Measurements from ENCODE around the gene AHCYL2. TPM values are rescaled to one million over a fixed set of nuclear protein-coding genes. Genes with fewer than 3 reads are reported as not detected.
"Not testable (repeated sequence)": the region's sequence is repeated elsewhere in the genome, so short reads cannot be mapped to it uniquely, and the experiment has no call there.

Gene AHCYL2
- total RNA-seq, 1 experiment from 2014 or later, result 54.6 TPM

DNA sequence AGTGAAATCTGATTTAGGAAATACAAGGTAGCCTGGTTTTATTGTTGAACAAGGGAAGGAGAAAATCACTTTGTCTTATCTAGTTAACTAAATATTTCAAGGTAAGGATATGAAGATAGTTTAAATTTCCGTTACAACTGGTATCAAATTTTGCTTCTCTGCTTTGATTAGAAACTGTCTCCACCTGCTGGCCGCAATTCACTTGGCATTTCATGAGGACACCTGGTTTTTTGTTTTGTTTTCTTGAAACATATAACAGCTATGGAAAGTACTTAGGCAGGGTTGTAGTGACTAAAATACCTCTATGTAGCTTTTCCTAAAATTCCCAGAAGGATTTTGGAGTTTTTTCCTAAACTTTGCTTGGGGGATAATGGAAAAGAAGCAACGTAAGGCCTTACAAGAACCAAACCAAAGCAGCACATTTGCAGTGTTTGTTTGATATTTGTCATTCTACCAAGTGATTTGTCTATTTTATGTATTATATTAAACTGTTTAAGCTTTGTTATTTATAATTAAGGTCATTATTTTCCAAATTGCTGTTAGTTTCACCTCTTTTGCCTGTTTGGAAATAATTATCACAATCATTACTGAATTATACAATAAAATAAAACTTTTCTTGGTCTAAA lies 73.6 kb downstream of the AHCYL2 start:
- DNase-seq, result peak; percentile 55
- BruUV-seq (replicated peaks), result no TSS peak
- intact Hi-C loops (cut with micrococcal nuclease; ENCODE audit: unreplicated experiment), result loop anchor here (1.0 kb wide), 1 partner anchor 80 kb away; no protein-coding TSS in a partner anchor
- TF ChIP-seq, protein P1, sequence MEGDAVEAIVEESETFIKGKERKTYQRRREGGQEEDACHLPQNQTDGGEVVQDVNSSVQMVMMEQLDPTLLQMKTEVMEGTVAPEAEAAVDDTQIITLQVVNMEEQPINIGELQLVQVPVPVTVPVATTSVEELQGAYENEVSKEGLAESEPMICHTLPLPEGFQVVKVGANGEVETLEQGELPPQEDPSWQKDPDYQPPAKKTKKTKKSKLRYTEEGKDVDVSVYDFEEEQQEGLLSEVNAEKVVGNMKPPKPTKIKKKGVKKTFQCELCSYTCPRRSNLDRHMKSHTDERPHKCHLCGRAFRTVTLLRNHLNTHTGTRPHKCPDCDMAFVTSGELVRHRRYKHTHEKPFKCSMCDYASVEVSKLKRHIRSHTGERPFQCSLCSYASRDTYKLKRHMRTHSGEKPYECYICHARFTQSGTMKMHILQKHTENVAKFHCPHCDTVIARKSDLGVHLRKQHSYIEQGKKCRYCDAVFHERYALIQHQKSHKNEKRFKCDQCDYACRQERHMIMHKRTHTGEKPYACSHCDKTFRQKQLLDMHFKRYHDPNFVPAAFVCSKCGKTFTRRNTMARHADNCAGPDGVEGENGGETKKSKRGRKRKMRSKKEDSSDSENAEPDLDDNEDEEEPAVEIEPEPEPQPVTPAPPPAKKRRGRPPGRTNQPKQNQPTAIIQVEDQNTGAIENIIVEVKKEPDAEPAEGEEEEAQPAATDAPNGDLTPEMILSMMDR (IDR thresholded peaks at IDR 0.05; ENCODE audit: unreplicated experiment), result peak; percentile 74
- H3K27me3 Mint-ChIP-seq (ENCODE audit: unreplicated experiment), result no peaks in the 10 kb centered on the region
- no peak overlapping the region for H3K27ac Mint-ChIP-seq (ENCODE audit: unreplicated experiment)
- CTCF ChIA-PET, result interaction anchor here (0.9 to 2.0 kb wide), 3 partner anchors 9 to 80 kb away, joined by 3 to 19 read pairs (median 6); no protein-coding TSS in a partner anchor
- no peak overlapping the region for H3K4me3 Mint-ChIP-seq (ENCODE audit: low read depth, unreplicated experiment)
- H3K36me3 Mint-ChIP-seq (ENCODE audit: insufficient read depth, unreplicated experiment), result no peaks in the 10 kb centered on the region
- H3K4me1 Mint-ChIP-seq (ENCODE audit: low read depth, unreplicated experiment), result peaks cover 10% of the 10 kb centered on the region
- H3K9me3 Mint-ChIP-seq (ENCODE audit: low read depth, unreplicated experiment), result peaks cover 2% of the 10 kb centered on the region

DNA sequence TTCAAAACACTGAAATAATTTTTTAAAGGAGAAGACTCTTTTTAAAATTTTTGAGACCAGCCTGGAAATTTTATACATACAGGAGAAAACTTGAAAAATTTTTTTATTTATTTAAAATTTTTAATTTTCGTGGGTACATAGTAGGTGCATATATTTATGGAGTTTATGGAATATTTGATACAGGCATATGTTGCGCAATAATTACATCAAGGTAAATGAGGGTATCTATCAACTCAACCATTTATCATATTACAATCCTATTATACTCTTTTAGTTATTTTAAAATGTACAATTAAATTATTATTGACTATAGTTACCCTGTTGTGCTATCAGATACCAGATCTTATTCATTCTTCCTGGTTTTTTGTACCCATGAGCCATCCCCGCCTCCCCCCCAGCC lies 75.1 kb downstream of the AHCYL2 start:
- TF ChIP-seq, protein P1 (IDR thresholded peaks at IDR 0.05; ENCODE audit: unreplicated experiment), result no peak
- no peaks in the 10 kb centered on the region for H3K36me3 Mint-ChIP-seq (ENCODE audit: insufficient read depth, unreplicated experiment)
- CTCF ChIA-PET, result no interaction called here
- intact Hi-C loops (cut with micrococcal nuclease; ENCODE audit: unreplicated experiment), result no loop called here
- H3K4me1 Mint-ChIP-seq (ENCODE audit: low read depth, unreplicated experiment), result peaks cover 6% of the 10 kb centered on the region
- DNase-seq, result no peak
- BruUV-seq (replicated peaks), result no TSS peak
- H3K9me3 Mint-ChIP-seq (ENCODE audit: low read depth, unreplicated experiment), result peaks cover 2% of the 10 kb centered on the region
- no peaks in the 10 kb centered on the region for H3K27me3 Mint-ChIP-seq (ENCODE audit: unreplicated experiment)
- H3K27ac Mint-ChIP-seq (ENCODE audit: unreplicated experiment), result no peak overlapping the region
- no peak overlapping the region for H3K4me3 Mint-ChIP-seq (ENCODE audit: low read depth, unreplicated experiment)

DNA sequence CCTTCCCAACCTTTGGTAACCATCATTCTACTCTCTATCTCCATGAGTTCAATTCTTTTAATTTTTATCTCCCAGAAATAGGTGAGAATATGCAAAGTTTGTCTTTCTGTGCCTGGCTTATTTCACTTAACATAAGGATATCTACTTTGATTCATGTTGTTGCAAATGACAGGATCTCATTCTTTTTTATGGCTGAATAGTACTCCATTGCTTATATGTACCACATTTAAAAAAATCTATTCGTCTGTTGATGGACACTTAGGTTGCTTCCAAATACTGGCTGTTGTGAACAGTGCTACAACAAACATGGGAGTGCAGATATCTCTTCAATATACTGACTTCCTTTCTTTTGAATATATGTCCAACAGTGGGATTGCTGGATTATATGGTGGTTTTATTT lies 75.5 kb downstream of the AHCYL2 start:
- H3K4me1 Mint-ChIP-seq (ENCODE audit: low read depth, unreplicated experiment); H3K27me3 Mint-ChIP-seq (ENCODE audit: unreplicated experiment); H3K36me3 Mint-ChIP-seq (ENCODE audit: insufficient read depth, unreplicated experiment); H3K9me3 Mint-ChIP-seq (ENCODE audit: low read depth, unreplicated experiment); CTCF ChIA-PET; intact Hi-C loops (cut with micrococcal nuclease; ENCODE audit: unreplicated experiment); DNase-seq; BruUV-seq (replicated peaks); H3K27ac Mint-ChIP-seq (ENCODE audit: unreplicated experiment); H3K4me3 Mint-ChIP-seq (ENCODE audit: low read depth, unreplicated experiment): not testable (repeated sequence)

DNA sequence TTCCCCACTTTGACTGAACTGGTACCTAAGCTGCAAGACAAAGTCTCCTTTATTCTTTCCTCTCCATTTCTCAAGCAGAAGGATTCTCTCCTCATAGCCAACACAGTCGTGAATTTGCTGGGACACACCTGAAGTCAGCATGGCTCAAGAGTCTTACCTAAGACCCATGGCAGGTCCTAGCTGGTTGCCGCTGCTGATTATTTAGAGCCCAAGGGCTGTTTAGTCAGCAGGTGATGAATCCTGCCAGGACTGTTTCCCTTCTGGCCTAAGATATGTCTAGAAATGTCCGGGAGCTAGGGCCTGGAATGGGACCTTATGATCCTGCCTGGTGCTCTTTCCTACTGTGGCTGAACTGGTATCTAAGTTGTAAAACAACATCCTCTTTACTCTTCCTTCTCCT lies 82.8 kb downstream of the AHCYL2 start:
- DNase-seq, result no peak
- BruUV-seq (replicated peaks), result no TSS peak
- CTCF ChIA-PET, result interaction anchor here (0.6 kb wide), 1 partner anchor 78 kb away, joined by 5 read pairs; no protein-coding TSS in a partner anchor
- Mint-ChIP-seq H3K27me3 (ENCODE audit: unreplicated experiment) (no peaks in the 10 kb centered on the region), H3K36me3 (ENCODE audit: insufficient read depth, unreplicated experiment) (no peaks in the 10 kb centered on the region), H3K4me1 (ENCODE audit: low read depth, unreplicated experiment) (no peaks in the 10 kb centered on the region), H3K9me3 (ENCODE audit: low read depth, unreplicated experiment) (no peaks in the 10 kb centered on the region), H3K27ac (ENCODE audit: unreplicated experiment) (no peak overlapping the region), H3K4me3 (ENCODE audit: low read depth, unreplicated experiment) (no peak overlapping the region)
- TF ChIP-seq, protein P1 (IDR thresholded peaks at IDR 0.05; ENCODE audit: unreplicated experiment), result no peak
- intact Hi-C loops (cut with micrococcal nuclease; ENCODE audit: unreplicated experiment), result no loop called here

- CTCF ChIA-PET, result interaction anchor here (0.6 kb wide), 1 partner anchor 78 kb away, joined by 5 read pairs; no protein-coding TSS in a partner anchor
- H3K9me3 Mint-ChIP-seq (ENCODE audit: low read depth, unreplicated experiment), result no peaks in the 10 kb centered on the region
- no peaks in the 10 kb centered on the region for H3K36me3 Mint-ChIP-seq (ENCODE audit: insufficient read depth, unreplicated experiment)
- intact Hi-C loops (cut with micrococcal nuclease; ENCODE audit: unreplicated experiment), result no loop called here
- no peaks in the 10 kb centered on the region for H3K4me1 Mint-ChIP-seq (ENCODE audit: low read depth, unreplicated experiment)
- H3K27ac Mint-ChIP-seq (ENCODE audit: unreplicated experiment), result no peak overlapping the region
- TF ChIP-seq, protein P1 (IDR thresholded peaks at IDR 0.05; ENCODE audit: unreplicated experiment), result no peak
- BruUV-seq (replicated peaks), result no TSS peak
- H3K27me3 Mint-ChIP-seq (ENCODE audit: unreplicated experiment), result no peaks in the 10 kb centered on the region
- DNase-seq, result no peak
- no peak overlapping the region for H3K4me3 Mint-ChIP-seq (ENCODE audit: low read depth, unreplicated experiment)
Observed at GRCh38 chr7:129308047-129308446, 83.2 kb downstream of the AHCYL2 start.

All from Calu3 (cell line).